Body of pancreas (tissue), 4 donors: ENCODE data around the gene WDPCP. TPM values are rescaled to one million over a fixed set of nuclear protein-coding genes. Genes with fewer than 3 reads are reported as not detected.

Source experiments
- ATAC-seq: fragments of 150-250 bp; one replicate; pipeline ENCODE4 v1.9.1; 2016
- DNase-seq, 4 donors: peaks; one replicate each; pipeline ENCODE4 v3.0.0-alpha.2; 2019
- H3K27ac ChIP-seq, 4 donors: fragments of 200-600 bp; sonication (generic); 1 replicate in 3 of 4; 2 replicates in 1 of 4; pipeline versions ENCODE4 v1.5.1 to v1.6.1; 2016 to 2019; ENCODE audit warnings: mild to moderate bottlenecking in 1 of 4, mixed read lengths in 1 of 4, moderate library complexity in 1 of 4
- H3K27me3 ChIP-seq, 2 donors: fragments of 200-600 bp; sonication (generic); one replicate each; pipeline ENCODE4 v1.6.0; 2016; ENCODE audit warnings: mild to moderate bottlenecking in 1 of 2
- H3K36me3 ChIP-seq, 2 donors: fragments of 200-600 bp; sonication (generic); replicated peaks in 1 of 2; 2 replicates each; pipeline ENCODE4 v1.5.1; 2016; ENCODE audit warnings: low read depth in 2 of 2; ENCODE audit not compliant: insufficient read depth in 1 of 2
- H3K4me1 ChIP-seq: fragments of 200-600 bp; sonication (generic); one replicate; pipeline ENCODE4 v1.6.0; 2016
- H3K4me3 ChIP-seq, 2 donors: fragments of 200-600 bp; sonication (generic); 1 replicate in 1 of 2; 2 replicates in 1 of 2; pipeline ENCODE4 v1.5.1; 2016 to 2019
- H3K9me3 ChIP-seq, 3 donors: fragments of 200-600 bp; sonication (generic); 1 replicate in 2 of 3; 2 replicates in 1 of 3; pipeline ENCODE4 v1.5.1; 2016
- CTCF ChIP-seq, 7 experiments: fragments of 450-650 bp in 4 of 7; fragments of 200-600 bp in 3 of 7; sonication (generic) in 3 of 7; IDR thresholded peaks; one replicate each; pipeline ENCODE4 v1.5.1; 2016 to 2019; ENCODE audit warnings: antibody characterized with exemption in 7 of 7
- POLR2A ChIP-seq, 3 donors: fragments of 450-650 bp; IDR thresholded peaks; one replicate each; pipeline ENCODE4 v1.6.1; 2016; ENCODE audit warnings: antibody characterized with exemption in 3 of 3, mild to moderate bottlenecking in 2 of 3
- WGBS, 2 donors: methylation state at CpG; one replicate each; pipeline ENCODE4 v1.1.5; 2017; 5-methylcytosine and 5-hydroxymethylcytosine counted together
- intact Hi-C: fragments of 100-400 bp; cut with DNase I; formaldehyde crosslinking; loops from one replicate; pipeline ENCODE4 v1.15.1; 2023
- total RNA-seq, 2 donors: library from RNA; depleted of rRNA; stranded (reverse); fragments of >200 nt; gene quantifications; one replicate each; pipeline ENCODE4 v1.1.0, GENCODE V29; 2016

The WDPCP gene
- total RNA-seq, 2 donors from 2014 or later, result 6.9 to 8.3 TPM

- Histone ChIP-seq H3K36me3 (no peaks in the 10 kb centered on the region), H3K27ac (no peak overlapping the region), H3K4me3 (no peak overlapping the region), H3K4me1 (no peaks in the 10 kb centered on the region), H3K27me3 (no peaks in the 10 kb centered on the region), H3K9me3 (no peaks in the 10 kb centered on the region)
- WGBS, 2 donors, result 81 to 84% methylated on average over 2 of the region's 2 CpGs
- DNase-seq, result no peak
- intact Hi-C loops, result no loop called here
- ATAC-seq, result no peak
- TF ChIP-seq POLR2A (IDR thresholded peaks at IDR 0.05) (no peak), CTCF (IDR thresholded peaks at IDR 0.05) (no peak)
Measured at GRCh38 chr2:63506320-63506719, 82.0 kb downstream of the WDPCP start.

GRCh38 chr2:63503818-63504217 is 84.5 kb downstream of the WDPCP start:
- WGBS, 2 donors, result 68 to 88% methylated on average over 1 of the region's 1 CpG
- ATAC-seq, result no peak

DNA sequence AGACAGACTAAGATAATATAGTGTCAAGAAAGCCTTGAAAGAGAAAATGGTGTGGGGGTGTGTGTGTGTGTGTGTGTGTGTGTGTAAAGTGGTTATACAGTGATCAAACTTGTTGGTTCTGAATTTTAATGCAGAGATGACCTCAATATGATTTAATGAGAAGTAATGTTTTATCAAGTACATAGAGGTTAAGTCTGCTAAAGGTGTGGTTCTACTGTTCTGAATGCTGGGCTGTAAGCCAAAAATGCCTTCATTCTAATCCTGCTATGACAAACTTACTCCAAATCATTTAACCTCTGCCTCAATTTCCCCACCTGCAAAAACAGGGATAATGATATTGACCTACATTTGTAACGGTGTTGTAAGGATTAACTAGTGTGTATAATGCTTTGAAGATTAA is 87.9 kb downstream of the WDPCP start:
- no peak for DNase-seq
- H3K27ac ChIP-seq, result no peak overlapping the region
- WGBS, 2 donors, result 55 to 86% methylated on average over 1 of the region's 1 CpG
- H3K36me3 ChIP-seq, result no peaks in the 10 kb centered on the region
- intact Hi-C loops, result no loop called here
- H3K27me3 ChIP-seq, result no peaks in the 10 kb centered on the region
- TF ChIP-seq POLR2A (IDR thresholded peaks at IDR 0.05), result no peak
- TF ChIP-seq CTCF (IDR thresholded peaks at IDR 0.05), result no peak
- H3K4me1 ChIP-seq, result no peaks in the 10 kb centered on the region
- no peaks in the 10 kb centered on the region for H3K9me3 ChIP-seq
- no peak for ATAC-seq
- no peak overlapping the region for H3K4me3 ChIP-seq

More at GRCh38 chr2:63503818-63504217, 84.5 kb downstream of the WDPCP start:
- Histone ChIP-seq H3K4me3 (no peak overlapping the region), H3K9me3 (no peaks in the 10 kb centered on the region), H3K4me1 (no peaks in the 10 kb centered on the region), H3K27me3 (no peaks in the 10 kb centered on the region), H3K36me3 (no peaks in the 10 kb centered on the region), H3K27ac (no peak overlapping the region)
- intact Hi-C loops, result no loop called here
- no peak for TF ChIP-seq CTCF (IDR thresholded peaks at IDR 0.05)
- no peak for TF ChIP-seq POLR2A (IDR thresholded peaks at IDR 0.05)
- DNase-seq, result no peak

- no peak for DNase-seq
- WGBS, 2 donors, result 88 to 89% methylated on average over 2 of the region's 2 CpGs
- intact Hi-C loops, result no loop called here
- H3K9me3 ChIP-seq, result no peaks in the 10 kb centered on the region
- no peak for ATAC-seq
- H3K27ac ChIP-seq, result no peak overlapping the region
- TF ChIP-seq POLR2A (IDR thresholded peaks at IDR 0.05), result no peak
- no peak for TF ChIP-seq CTCF (IDR thresholded peaks at IDR 0.05)
- H3K27me3 ChIP-seq, result no peaks in the 10 kb centered on the region
- no peaks in the 10 kb centered on the region for H3K36me3 ChIP-seq
- no peaks in the 10 kb centered on the region for H3K4me1 ChIP-seq
- no peak overlapping the region for H3K4me3 ChIP-seq
Measured at GRCh38 chr2:63497576-63497975, 90.7 kb downstream of the WDPCP start.

- intact Hi-C loops, result no loop called here
- no peaks in the 10 kb centered on the region for H3K36me3 ChIP-seq
- no peak overlapping the region for H3K27ac ChIP-seq
- WGBS, 2 donors, result 96 to 100% methylated on average over 1 of the region's 1 CpG
- no peak for TF ChIP-seq POLR2A (IDR thresholded peaks at IDR 0.05)
- no peak for TF ChIP-seq CTCF (IDR thresholded peaks at IDR 0.05)
- ATAC-seq (no peak), DNase-seq (no peak)
- H3K4me1 ChIP-seq, result no peaks in the 10 kb centered on the region
- H3K9me3 ChIP-seq, result no peaks in the 10 kb centered on the region
- H3K4me3 ChIP-seq, result no peak overlapping the region
- no peaks in the 10 kb centered on the region for H3K27me3 ChIP-seq
Measured at GRCh38 chr2:63494968-63495367, 93.3 kb downstream of the WDPCP start.
